ENCODE measurements around the gene SIX3. TPM values are rescaled to one million over a fixed set of nuclear protein-coding genes. Genes with fewer than 3 reads are reported as not detected.

The SIX3 gene
- total and polyA plus RNA-seq, 2 experiments from 2014 or later, result 0.21 to 0.28 TPM

DNA sequence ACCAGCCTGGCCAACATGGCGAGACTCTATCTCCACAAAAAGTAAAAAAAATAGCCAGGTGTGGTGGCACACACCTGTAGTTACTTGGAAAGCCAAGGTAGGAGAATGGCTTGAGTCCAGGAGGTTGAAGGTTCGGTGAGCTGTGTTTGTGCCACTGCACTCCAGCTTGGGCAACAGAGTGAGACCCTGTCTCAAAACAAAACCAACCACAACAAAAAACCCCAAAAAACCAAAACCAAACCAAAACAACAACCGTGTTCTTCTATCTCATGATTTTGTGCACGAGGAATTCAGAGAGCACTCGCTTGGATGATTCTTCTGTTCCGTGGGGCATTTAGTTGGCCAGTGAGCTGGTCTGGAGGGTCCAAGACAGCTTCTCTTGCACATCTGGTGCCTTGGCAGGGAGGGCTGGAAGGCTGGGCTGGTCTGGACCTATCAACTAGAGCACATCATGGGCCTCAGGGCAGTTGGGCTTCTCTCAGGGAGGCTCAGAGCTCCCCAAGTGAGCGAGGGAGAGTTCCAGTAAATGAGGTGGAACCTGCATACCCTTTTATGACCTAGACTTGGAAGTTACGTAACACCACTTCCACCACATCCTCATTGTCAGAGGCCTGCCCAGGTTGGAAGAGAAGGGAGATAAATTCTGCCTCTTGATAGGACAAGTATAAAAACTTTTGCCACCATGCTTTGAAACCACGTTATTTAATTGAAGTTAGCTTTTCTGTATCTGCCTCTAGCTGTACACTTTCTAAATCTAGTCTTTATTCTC lies 42.5 kb downstream of the SIX3 start (continued):
- TF ChIP-seq, protein P1, sequence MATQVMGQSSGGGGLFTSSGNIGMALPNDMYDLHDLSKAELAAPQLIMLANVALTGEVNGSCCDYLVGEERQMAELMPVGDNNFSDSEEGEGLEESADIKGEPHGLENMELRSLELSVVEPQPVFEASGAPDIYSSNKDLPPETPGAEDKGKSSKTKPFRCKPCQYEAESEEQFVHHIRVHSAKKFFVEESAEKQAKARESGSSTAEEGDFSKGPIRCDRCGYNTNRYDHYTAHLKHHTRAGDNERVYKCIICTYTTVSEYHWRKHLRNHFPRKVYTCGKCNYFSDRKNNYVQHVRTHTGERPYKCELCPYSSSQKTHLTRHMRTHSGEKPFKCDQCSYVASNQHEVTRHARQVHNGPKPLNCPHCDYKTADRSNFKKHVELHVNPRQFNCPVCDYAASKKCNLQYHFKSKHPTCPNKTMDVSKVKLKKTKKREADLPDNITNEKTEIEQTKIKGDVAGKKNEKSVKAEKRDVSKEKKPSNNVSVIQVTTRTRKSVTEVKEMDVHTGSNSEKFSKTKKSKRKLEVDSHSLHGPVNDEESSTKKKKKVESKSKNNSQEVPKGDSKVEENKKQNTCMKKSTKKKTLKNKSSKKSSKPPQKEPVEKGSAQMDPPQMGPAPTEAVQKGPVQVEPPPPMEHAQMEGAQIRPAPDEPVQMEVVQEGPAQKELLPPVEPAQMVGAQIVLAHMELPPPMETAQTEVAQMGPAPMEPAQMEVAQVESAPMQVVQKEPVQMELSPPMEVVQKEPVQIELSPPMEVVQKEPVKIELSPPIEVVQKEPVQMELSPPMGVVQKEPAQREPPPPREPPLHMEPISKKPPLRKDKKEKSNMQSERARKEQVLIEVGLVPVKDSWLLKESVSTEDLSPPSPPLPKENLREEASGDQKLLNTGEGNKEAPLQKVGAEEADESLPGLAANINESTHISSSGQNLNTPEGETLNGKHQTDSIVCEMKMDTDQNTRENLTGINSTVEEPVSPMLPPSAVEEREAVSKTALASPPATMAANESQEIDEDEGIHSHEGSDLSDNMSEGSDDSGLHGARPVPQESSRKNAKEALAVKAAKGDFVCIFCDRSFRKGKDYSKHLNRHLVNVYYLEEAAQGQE (IDR thresholded peaks at IDR 0.05; ENCODE audit: unreplicated experiment), result no peak
- TF ChIP-seq NANOG (IDR thresholded peaks at IDR 0.05; ENCODE audit: borderline replicate concordance), result no peak
- no peak for TF ChIP-seq EZH2 (IDR thresholded peaks at IDR 0.05; ENCODE audit: low read depth, unreplicated experiment)
- TF ChIP-seq ZNF114 (CRISPR knock-in tag; IDR thresholded peaks at IDR 0.05), result no peak
- no peak for TF ChIP-seq CTCF (conservative IDR thresholded peaks at IDR 0.05; ENCODE audit: low read depth in 2 of 2)
- TF ChIP-seq CREB1 (CRISPR knock-in tag; IDR thresholded peaks at IDR 0.05; ENCODE audit: low read depth), result no peak
- TF ChIP-seq ZNF331 (CRISPR knock-in tag; IDR thresholded peaks at IDR 0.05; ENCODE audit: low read depth), result no peak
- no peak for TF ChIP-seq POLR2AphosphoS5 (IDR thresholded peaks at IDR 0.05; ENCODE audit: low read depth)
- no peak for TF ChIP-seq STAT1 (IDR thresholded peaks at IDR 0.05; ENCODE audit: unreplicated experiment)

GRCh38 chr2:44989176-44989575 lies 47.7 kb downstream of the SIX3 start:
- Mint-ChIP-seq H3K4me1 (no peaks in the 10 kb centered on the region), H3K36me3 (ENCODE audit: low read depth) (no peaks in the 10 kb centered on the region), H3K27ac (no peak overlapping the region), H3K9me3 (peaks cover 20% of the 10 kb centered on the region), H3K27me3 (ENCODE audit: insufficient read depth, low read depth, poor library complexity) (peaks cover 6% of the 10 kb centered on the region), H3K4me3 (no peak overlapping the region)
- H3K4me2 ChIP-seq, result no peak overlapping the region
- H3K4me3 ChIP-seq, result no peak overlapping the region
- H4K20me1 ChIP-seq (replicated peaks; ENCODE audit: insufficient read depth), result no peaks in the 10 kb centered on the region
- H3K27ac ChIP-seq (ENCODE audit: low read depth), result no peak overlapping the region
- H3K9me2 ChIP-seq (ENCODE audit: insufficient read depth), result 0 out of 2 replicates have a peak, but pooled peaks cover 5% of the 10 kb centered on the region
- H3K79me2 ChIP-seq (replicated peaks; ENCODE audit: insufficient read depth), result no peaks in the 10 kb centered on the region
- H3K27me3 ChIP-seq (ENCODE audit: insufficient read depth), result 0 out of 2 replicates have a peak, but pooled peaks cover 4% of the 10 kb centered on the region
- ATAC-seq (no peak), DNase-seq (ENCODE audit: low spot score) (no peak)
- H3K36me3 ChIP-seq (ENCODE audit: insufficient read depth), result no peaks in the 10 kb centered on the region
- no peaks in the 10 kb centered on the region for H3K4me1 ChIP-seq (ENCODE audit: insufficient read depth)
- H3F3A ChIP-seq (replicated peaks; ENCODE audit: low read depth), result no peaks in the 10 kb centered on the region
- H2AFZ ChIP-seq, result no peak overlapping the region
- no peak for TF ChIP-seq ZNF462 (CRISPR knock-in tag; IDR thresholded peaks at IDR 0.05)
- no peak for TF ChIP-seq CTCF (conservative IDR thresholded peaks at IDR 0.05; ENCODE audit: low read depth in 2 of 2)
- no peak for TF ChIP-seq POLR2AphosphoS5 (IDR thresholded peaks at IDR 0.05; ENCODE audit: low read depth)

Measured in GM23338 (cell line).